Glomerular visceral epithelial cell (primary cell): ENCODE measurements around the gene CDCA4.
"Not testable (repeated sequence)": the region's sequence is repeated elsewhere in the genome, so short reads cannot be mapped to it uniquely, and the experiment has no call there.

ENCODE experiments used
- DNase-seq: peaks from one replicate; pipeline ENCODE4 v3.0.0-alpha.2; 2016; ENCODE audit errors: extremely low spot score

The CDCA4 gene

GRCh38 chr14:105033412-105033900 is 12.6 kb upstream of the CDCA4 start:
- DNase-seq, result not testable (repeated sequence)

GRCh38 chr14:105032451-105032901 is 11.6 kb upstream of the CDCA4 start:
- peak; percentile 95 for DNase-seq

GRCh38 chr14:105030836-105031396 is 10.0 kb upstream of the CDCA4 start:
- no peak for DNase-seq

GRCh38 chr14:105030194-105030593 is 9.3 kb upstream of the CDCA4 start:
- DNase-seq, result no peak

- no peak for DNase-seq
Measured at GRCh38 chr14:105029402-105029801, 8.5 kb upstream of the CDCA4 start.

- no peak for DNase-seq
Measured at GRCh38 chr14:105028251-105028927, 7.5 kb upstream of the CDCA4 start.

- not testable (repeated sequence) for DNase-seq
Measured at GRCh38 chr14:105027718-105028117, 6.8 kb upstream of the CDCA4 start.

GRCh38 chr14:105026802-105027563 is 6.1 kb upstream of the CDCA4 start:
- no peak for DNase-seq

- peak; percentile 52 for DNase-seq
Measured at GRCh38 chr14:105026033-105026785, 5.3 kb upstream of the CDCA4 start.

- no peak for DNase-seq
Measured at GRCh38 chr14:105025429-105025828, 4.5 kb upstream of the CDCA4 start.

GRCh38 chr14:105023791-105024480 is 3.1 kb upstream of the CDCA4 start:
- peak; percentile 78 for DNase-seq

GRCh38 chr14:105023144-105023543 is 2.3 kb upstream of the CDCA4 start:
- DNase-seq, result no peak

GRCh38 chr14:105022276-105022670 is 1.4 kb upstream of the CDCA4 start:
- DNase-seq, result no peak

GRCh38 chr14:105021656-105022275 is 883 bp upstream of the CDCA4 start:
- DNase-seq, result peak; percentile 66

GRCh38 chr14:105019861-105020814 is 745 bp downstream of the CDCA4 start:
- peak; percentile 46 for DNase-seq

- no peak for DNase-seq
Measured at GRCh38 chr14:105018414-105018813, 2.5 kb downstream of the CDCA4 start.

- DNase-seq, result no peak
Measured at GRCh38 chr14:105015905-105016304, 5.0 kb downstream of the CDCA4 start.

GRCh38 chr14:105015242-105015641 is 5.6 kb downstream of the CDCA4 start:
- no peak for DNase-seq

- DNase-seq, result no peak
Measured at GRCh38 chr14:105014631-105015030, 6.3 kb downstream of the CDCA4 start.

GRCh38 chr14:105014032-105014431 is 6.9 kb downstream of the CDCA4 start:
- no peak for DNase-seq
